ENCODE data around the gene GNB1.

DNA sequence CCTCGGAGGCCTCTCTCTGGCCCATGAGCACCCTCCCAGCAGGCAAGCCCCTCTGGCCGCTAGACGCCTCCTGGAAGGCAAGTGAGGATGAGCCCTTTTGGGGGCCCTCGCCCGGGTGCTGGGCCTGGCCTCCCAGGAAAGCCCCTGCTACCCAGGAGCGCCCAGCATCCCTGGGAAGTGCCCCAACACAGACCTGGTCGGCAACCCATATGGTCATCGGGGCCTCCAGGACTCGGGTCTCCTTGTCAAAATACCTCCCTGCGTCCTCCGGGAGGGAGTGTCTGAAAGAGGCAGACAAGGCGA is 49.2 kb upstream of the GNB1 start:
- TF ChIP-seq, protein P1, sequence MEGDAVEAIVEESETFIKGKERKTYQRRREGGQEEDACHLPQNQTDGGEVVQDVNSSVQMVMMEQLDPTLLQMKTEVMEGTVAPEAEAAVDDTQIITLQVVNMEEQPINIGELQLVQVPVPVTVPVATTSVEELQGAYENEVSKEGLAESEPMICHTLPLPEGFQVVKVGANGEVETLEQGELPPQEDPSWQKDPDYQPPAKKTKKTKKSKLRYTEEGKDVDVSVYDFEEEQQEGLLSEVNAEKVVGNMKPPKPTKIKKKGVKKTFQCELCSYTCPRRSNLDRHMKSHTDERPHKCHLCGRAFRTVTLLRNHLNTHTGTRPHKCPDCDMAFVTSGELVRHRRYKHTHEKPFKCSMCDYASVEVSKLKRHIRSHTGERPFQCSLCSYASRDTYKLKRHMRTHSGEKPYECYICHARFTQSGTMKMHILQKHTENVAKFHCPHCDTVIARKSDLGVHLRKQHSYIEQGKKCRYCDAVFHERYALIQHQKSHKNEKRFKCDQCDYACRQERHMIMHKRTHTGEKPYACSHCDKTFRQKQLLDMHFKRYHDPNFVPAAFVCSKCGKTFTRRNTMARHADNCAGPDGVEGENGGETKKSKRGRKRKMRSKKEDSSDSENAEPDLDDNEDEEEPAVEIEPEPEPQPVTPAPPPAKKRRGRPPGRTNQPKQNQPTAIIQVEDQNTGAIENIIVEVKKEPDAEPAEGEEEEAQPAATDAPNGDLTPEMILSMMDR (IDR thresholded peaks at IDR 0.05), result no peak
- TF ChIP-seq EP300 (IDR thresholded peaks at IDR 0.05), result no peak
- TF ChIP-seq POLR2AphosphoS5 (IDR thresholded peaks at IDR 0.05), result no peak
- no peak for TF ChIP-seq POLR2A (IDR thresholded peaks at IDR 0.05)
